HEK293 (cell line): ENCODE measurements around the gene KRT12.

Source experiments
- BCL11A ChIP-seq: fragments of 450-650 bp; formaldehyde crosslinking; IDR thresholded peaks from 2 replicates; pipeline ENCODE4 v1.5.1; 2016; ENCODE audit warnings: low read depth, missing biosample characterization, missing genetic modification characterization
- BCL11B ChIP-seq: fragments of 450-650 bp; formaldehyde crosslinking; IDR thresholded peaks from 2 replicates; pipeline ENCODE4 v1.5.1; 2016; ENCODE audit warnings: low read depth, missing biosample characterization, missing genetic modification characterization
- FEZF1 ChIP-seq: fragments of 450-650 bp; formaldehyde crosslinking; IDR thresholded peaks from 2 replicates; pipeline ENCODE4 v1.5.1; 2016; ENCODE audit warnings: missing biosample characterization, missing genetic modification characterization
- HOXD13 ChIP-seq: sonication (generic); formaldehyde crosslinking; IDR thresholded peaks from 2 replicates; pipeline ENCODE4 v1.8.0; 2022; ENCODE audit warnings: missing genetic modification reagents, borderline replicate concordance
- KLF1 ChIP-seq: fragments of 450-650 bp; formaldehyde crosslinking; IDR thresholded peaks from 2 replicates; pipeline ENCODE4 v1.5.1; 2016; ENCODE audit warnings: missing biosample characterization, missing genetic modification characterization
- MEIS1 ChIP-seq: sonication (generic); formaldehyde crosslinking; IDR thresholded peaks from 2 replicates; pipeline ENCODE4 v1.8.1; 2022; ENCODE audit warnings: missing genetic modification reagents, mild to moderate bottlenecking, borderline replicate concordance
- OSR2 ChIP-seq: fragments of 450-650 bp; formaldehyde crosslinking; IDR thresholded peaks from 2 replicates; pipeline ENCODE4 v1.5.1; 2016; ENCODE audit warnings: missing biosample characterization, missing genetic modification characterization
- SCRT1 ChIP-seq: fragments of 450-650 bp; formaldehyde crosslinking; IDR thresholded peaks from 2 replicates; pipeline ENCODE4 v1.5.1; 2016; ENCODE audit warnings: missing biosample characterization, missing genetic modification characterization, borderline replicate concordance
- SP3 ChIP-seq: fragments of 450-650 bp; formaldehyde crosslinking; IDR thresholded peaks from 2 replicates; pipeline ENCODE4 v1.5.1; 2016; ENCODE audit warnings: missing biosample characterization, missing genetic modification characterization
- ZFP69B ChIP-seq: fragments of 450-650 bp; formaldehyde crosslinking; IDR thresholded peaks from 2 replicates; pipeline ENCODE4 v1.5.1; 2016; ENCODE audit warnings: missing biosample characterization, missing genetic modification characterization
- ZNF133 ChIP-seq: fragments of 450-650 bp; formaldehyde crosslinking; IDR thresholded peaks from 2 replicates; pipeline ENCODE4 v1.5.1; 2016; ENCODE audit warnings: missing biosample characterization, missing genetic modification characterization
- ZNF140 ChIP-seq: fragments of 450-650 bp; formaldehyde crosslinking; IDR thresholded peaks from 2 replicates; pipeline ENCODE4 v1.5.1; 2016; ENCODE audit warnings: missing biosample characterization, missing genetic modification characterization
- ZNF202 ChIP-seq: fragments of 450-650 bp; formaldehyde crosslinking; IDR thresholded peaks from 2 replicates; pipeline ENCODE4 v1.5.1; 2016; ENCODE audit warnings: missing biosample characterization, missing genetic modification characterization, borderline replicate concordance
- ZNF214 ChIP-seq: fragments of 450-650 bp; formaldehyde crosslinking; IDR thresholded peaks from 2 replicates; pipeline ENCODE4 v1.5.1; 2017; ENCODE audit warnings: missing biosample characterization, mild to moderate bottlenecking, missing genetic modification characterization, borderline replicate concordance
- ZNF221 ChIP-seq: fragments of 450-650 bp; formaldehyde crosslinking; IDR thresholded peaks from 2 replicates; pipeline ENCODE4 v1.5.1; 2017; ENCODE audit warnings: missing biosample characterization, missing genetic modification characterization, borderline replicate concordance
- ZNF223 ChIP-seq: fragments of 450-650 bp; formaldehyde crosslinking; IDR thresholded peaks from 2 replicates; pipeline ENCODE4 v1.5.1; 2016; ENCODE audit warnings: missing biosample characterization, missing genetic modification characterization
- ZNF248 ChIP-seq: fragments of 450-650 bp; formaldehyde crosslinking; IDR thresholded peaks from 2 replicates; pipeline ENCODE4 v1.5.1; 2017; ENCODE audit warnings: missing biosample characterization, missing genetic modification characterization
- ZNF311 ChIP-seq: fragments of 450-650 bp; formaldehyde crosslinking; IDR thresholded peaks from 2 replicates; pipeline ENCODE4 v1.5.1; 2017; ENCODE audit warnings: missing biosample characterization, missing genetic modification characterization, borderline replicate concordance
- ZNF354C ChIP-seq: fragments of 450-650 bp; formaldehyde crosslinking; IDR thresholded peaks from 2 replicates; pipeline ENCODE4 v1.5.1; 2016; ENCODE audit warnings: missing biosample characterization, missing genetic modification characterization, low read depth, borderline replicate concordance
- ZNF514 ChIP-seq: fragments of 450-650 bp; formaldehyde crosslinking; IDR thresholded peaks from 2 replicates; pipeline ENCODE4 v1.5.1; 2016; ENCODE audit warnings: missing biosample characterization, missing genetic modification characterization
- ZXDB ChIP-seq: fragments of 450-650 bp; formaldehyde crosslinking; IDR thresholded peaks from 2 replicates; pipeline ENCODE4 v1.5.1; 2016; ENCODE audit warnings: missing biosample characterization, missing genetic modification characterization
- TF ChIP-seq, protein P1 (sequence below): sonication (generic); formaldehyde crosslinking; IDR thresholded peaks from 2 replicates; pipeline ENCODE4 v1.8.1; 2022; ENCODE audit warnings: mild to moderate bottlenecking, moderate library complexity, missing genetic modification reagents
- TF ChIP-seq, protein P2 (sequence below): fragments of 450-650 bp; formaldehyde crosslinking; IDR thresholded peaks from 2 replicates; pipeline ENCODE4 v1.5.1; 2016; ENCODE audit warnings: missing biosample characterization, missing genetic modification characterization
- TF ChIP-seq, protein P3 (sequence below): fragments of 450-650 bp; formaldehyde crosslinking; IDR thresholded peaks from 2 replicates; pipeline ENCODE4 v1.5.0; 2017; ENCODE audit warnings: missing biosample characterization, missing genetic modification characterization, borderline replicate concordance
- TF ChIP-seq, protein P4 (sequence below): fragments of 450-650 bp; formaldehyde crosslinking; IDR thresholded peaks from 2 replicates; pipeline ENCODE4 v1.5.1; 2017; ENCODE audit warnings: missing biosample characterization, missing genetic modification characterization
- TF ChIP-seq, protein P5 (sequence below): fragments of 450-650 bp; formaldehyde crosslinking; IDR thresholded peaks from 2 replicates; pipeline ENCODE4 v1.5.1; 2016; ENCODE audit warnings: missing biosample characterization, missing genetic modification characterization

KRT12 gene

DNA sequence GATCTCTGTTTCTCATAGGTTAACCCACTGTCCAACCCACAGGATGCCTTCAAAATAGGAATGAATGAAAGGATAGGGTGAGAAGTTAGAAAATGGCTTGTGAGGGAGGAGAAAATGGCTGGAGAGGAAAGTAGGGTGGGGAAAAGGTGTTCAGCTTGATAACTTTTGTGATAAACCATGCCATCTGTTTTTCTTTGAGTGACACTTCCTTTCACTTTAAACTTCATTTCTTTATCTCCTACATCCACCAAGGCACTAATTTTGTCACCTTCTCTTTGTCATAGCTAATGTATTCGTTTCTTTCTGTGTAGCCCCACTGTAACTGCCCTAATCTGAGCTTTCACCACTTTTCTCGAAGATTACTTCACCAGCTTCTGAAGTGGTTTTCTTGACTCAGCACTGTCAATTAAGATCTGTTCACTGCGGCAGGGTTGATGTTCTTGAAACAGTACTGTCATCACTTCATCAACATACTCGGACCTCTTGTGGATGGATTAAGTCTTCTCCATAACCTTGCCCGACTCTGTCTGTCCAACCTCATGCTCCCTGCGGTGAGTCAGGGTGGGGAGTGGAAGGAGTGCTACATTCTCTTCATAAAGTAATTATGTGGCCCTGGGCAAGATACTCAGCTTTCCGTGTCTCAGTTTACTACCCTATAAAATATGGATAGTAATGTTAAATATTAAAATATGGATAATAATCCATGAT, 39.1 kb downstream of the KRT12 start (continued):
- TF ChIP-seq MEIS1 (CRISPR knock-in tag) = no peak
- no peak for TF ChIP-seq ZNF354C (tag by site-specific recombination)
- TF ChIP-seq, protein P1, sequence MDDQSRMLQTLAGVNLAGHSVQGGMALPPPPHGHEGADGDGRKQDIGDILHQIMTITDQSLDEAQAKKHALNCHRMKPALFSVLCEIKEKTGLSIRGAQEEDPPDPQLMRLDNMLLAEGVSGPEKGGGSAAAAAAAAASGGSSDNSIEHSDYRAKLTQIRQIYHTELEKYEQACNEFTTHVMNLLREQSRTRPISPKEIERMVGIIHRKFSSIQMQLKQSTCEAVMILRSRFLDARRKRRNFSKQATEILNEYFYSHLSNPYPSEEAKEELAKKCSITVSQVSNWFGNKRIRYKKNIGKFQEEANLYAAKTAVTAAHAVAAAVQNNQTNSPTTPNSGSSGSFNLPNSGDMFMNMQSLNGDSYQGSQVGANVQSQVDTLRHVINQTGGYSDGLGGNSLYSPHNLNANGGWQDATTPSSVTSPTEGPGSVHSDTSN (CRISPR knock-in tag) = no peak
- TF ChIP-seq ZNF140 = no peak
- TF ChIP-seq, protein P2, sequence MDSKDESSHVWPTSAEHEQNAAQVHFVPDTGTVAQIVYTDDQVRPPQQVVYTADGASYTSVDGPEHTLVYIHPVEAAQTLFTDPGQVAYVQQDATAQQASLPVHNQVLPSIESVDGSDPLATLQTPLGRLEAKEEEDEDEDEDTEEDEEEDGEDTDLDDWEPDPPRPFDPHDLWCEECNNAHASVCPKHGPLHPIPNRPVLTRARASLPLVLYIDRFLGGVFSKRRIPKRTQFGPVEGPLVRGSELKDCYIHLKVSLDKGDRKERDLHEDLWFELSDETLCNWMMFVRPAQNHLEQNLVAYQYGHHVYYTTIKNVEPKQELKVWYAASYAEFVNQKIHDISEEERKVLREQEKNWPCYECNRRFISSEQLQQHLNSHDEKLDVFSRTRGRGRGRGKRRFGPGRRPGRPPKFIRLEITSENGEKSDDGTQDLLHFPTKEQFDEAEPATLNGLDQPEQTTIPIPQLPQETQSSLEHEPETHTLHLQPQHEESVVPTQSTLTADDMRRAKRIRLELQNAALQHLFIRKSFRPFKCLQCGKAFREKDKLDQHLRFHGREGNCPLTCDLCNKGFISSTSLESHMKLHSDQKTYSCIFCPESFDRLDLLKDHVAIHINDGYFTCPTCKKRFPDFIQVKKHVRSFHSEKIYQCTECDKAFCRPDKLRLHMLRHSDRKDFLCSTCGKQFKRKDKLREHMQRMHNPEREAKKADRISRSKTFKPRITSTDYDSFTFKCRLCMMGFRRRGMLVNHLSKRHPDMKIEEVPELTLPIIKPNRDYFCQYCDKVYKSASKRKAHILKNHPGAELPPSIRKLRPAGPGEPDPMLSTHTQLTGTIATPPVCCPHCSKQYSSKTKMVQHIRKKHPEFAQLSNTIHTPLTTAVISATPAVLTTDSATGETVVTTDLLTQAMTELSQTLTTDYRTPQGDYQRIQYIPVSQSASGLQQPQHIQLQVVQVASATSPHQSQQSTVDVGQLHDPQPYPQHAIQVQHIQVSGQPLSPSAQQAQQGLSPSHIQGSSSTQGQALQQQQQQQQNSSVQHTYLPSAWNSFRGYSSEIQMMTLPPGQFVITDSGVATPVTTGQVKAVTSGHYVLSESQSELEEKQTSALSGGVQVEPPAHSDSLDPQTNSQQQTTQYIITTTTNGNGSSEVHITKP (tag by site-specific recombination) = peak; percentile 57
- TF ChIP-seq ZNF223 (tag by site-specific recombination) = no peak
- no peak for TF ChIP-seq ZNF214 (tag by site-specific recombination)
- TF ChIP-seq BCL11A = peak; percentile 55; the same call in 1 of the 2 replicates
- TF ChIP-seq, protein P3, sequence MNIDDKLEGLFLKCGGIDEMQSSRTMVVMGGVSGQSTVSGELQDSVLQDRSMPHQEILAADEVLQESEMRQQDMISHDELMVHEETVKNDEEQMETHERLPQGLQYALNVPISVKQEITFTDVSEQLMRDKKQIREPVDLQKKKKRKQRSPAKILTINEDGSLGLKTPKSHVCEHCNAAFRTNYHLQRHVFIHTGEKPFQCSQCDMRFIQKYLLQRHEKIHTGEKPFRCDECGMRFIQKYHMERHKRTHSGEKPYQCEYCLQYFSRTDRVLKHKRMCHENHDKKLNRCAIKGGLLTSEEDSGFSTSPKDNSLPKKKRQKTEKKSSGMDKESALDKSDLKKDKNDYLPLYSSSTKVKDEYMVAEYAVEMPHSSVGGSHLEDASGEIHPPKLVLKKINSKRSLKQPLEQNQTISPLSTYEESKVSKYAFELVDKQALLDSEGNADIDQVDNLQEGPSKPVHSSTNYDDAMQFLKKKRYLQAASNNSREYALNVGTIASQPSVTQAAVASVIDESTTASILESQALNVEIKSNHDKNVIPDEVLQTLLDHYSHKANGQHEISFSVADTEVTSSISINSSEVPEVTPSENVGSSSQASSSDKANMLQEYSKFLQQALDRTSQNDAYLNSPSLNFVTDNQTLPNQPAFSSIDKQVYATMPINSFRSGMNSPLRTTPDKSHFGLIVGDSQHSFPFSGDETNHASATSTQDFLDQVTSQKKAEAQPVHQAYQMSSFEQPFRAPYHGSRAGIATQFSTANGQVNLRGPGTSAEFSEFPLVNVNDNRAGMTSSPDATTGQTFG (tag by site-specific recombination) = no peak
- peak; percentile 66; the same call in 1 of the 2 replicates for TF ChIP-seq ZFP69B (tag by site-specific recombination)
- no peak for TF ChIP-seq BCL11B (tag by site-specific recombination)
- TF ChIP-seq ZNF311 (tag by site-specific recombination) = no peak
- no peak for TF ChIP-seq SP3
- peak; percentile 77 for TF ChIP-seq ZXDB (tag by site-specific recombination)
- no peak for TF ChIP-seq HOXD13
- TF ChIP-seq ZNF133 (tag by site-specific recombination) = no peak
- TF ChIP-seq, protein P4, sequence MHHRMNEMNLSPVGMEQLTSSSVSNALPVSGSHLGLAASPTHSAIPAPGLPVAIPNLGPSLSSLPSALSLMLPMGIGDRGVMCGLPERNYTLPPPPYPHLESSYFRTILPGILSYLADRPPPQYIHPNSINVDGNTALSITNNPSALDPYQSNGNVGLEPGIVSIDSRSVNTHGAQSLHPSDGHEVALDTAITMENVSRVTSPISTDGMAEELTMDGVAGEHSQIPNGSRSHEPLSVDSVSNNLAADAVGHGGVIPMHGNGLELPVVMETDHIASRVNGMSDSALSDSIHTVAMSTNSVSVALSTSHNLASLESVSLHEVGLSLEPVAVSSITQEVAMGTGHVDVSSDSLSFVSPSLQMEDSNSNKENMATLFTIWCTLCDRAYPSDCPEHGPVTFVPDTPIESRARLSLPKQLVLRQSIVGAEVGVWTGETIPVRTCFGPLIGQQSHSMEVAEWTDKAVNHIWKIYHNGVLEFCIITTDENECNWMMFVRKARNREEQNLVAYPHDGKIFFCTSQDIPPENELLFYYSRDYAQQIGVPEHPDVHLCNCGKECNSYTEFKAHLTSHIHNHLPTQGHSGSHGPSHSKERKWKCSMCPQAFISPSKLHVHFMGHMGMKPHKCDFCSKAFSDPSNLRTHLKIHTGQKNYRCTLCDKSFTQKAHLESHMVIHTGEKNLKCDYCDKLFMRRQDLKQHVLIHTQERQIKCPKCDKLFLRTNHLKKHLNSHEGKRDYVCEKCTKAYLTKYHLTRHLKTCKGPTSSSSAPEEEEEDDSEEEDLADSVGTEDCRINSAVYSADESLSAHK (tag by site-specific recombination) = peak; percentile 95
- no peak for TF ChIP-seq ZNF248 (tag by site-specific recombination)
- peak; percentile 38; the same call in 1 of the 2 replicates for TF ChIP-seq KLF1 (tag by site-specific recombination)
- TF ChIP-seq ZNF514 (tag by site-specific recombination) = no peak
- no peak for TF ChIP-seq ZNF202
- no peak for TF ChIP-seq ZNF221 (tag by site-specific recombination)
- TF ChIP-seq, protein P5, sequence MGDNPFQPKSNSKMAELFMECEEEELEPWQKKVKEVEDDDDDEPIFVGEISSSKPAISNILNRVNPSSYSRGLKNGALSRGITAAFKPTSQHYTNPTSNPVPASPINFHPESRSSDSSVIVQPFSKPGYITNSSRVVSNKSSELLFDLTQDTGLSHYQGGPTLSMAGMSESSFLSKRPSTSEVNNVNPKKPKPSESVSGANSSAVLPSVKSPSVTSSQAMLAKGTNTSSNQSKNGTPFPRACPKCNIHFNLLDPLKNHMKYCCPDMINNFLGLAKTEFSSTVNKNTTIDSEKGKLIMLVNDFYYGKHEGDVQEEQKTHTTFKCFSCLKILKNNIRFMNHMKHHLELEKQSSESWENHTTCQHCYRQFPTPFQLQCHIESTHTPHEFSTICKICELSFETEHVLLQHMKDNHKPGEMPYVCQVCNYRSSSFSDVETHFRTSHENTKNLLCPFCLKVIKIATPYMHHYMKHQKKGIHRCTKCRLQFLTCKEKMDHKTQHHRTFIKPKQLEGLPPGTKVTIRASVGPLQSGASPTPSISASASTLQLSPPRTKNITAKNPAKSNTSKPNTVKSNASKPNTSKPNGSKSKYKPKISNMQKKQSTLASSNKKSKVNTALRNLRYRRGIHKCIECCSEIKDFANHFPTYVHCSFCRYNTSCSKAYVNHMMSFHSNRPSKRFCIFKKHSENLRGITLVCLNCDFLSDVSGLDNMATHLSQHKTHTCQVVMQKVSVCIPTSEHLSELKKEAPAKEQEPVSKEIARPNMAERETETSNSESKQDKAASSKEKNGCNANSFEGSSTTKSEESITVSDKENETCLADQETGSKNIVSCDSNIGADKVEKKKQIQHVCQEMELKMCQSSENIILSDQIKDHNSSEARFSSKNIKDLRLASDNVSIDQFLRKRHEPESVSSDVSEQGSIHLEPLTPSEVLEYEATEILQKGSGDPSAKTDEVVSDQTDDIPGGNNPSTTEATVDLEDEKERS (tag by site-specific recombination) = no peak
- TF ChIP-seq SCRT1 = no peak
- TF ChIP-seq FEZF1 = peak; percentile 81
- peak; percentile 99 for TF ChIP-seq OSR2 (tag by site-specific recombination)
